Measurements from ENCODE around the gene PARD3B.

DNA sequence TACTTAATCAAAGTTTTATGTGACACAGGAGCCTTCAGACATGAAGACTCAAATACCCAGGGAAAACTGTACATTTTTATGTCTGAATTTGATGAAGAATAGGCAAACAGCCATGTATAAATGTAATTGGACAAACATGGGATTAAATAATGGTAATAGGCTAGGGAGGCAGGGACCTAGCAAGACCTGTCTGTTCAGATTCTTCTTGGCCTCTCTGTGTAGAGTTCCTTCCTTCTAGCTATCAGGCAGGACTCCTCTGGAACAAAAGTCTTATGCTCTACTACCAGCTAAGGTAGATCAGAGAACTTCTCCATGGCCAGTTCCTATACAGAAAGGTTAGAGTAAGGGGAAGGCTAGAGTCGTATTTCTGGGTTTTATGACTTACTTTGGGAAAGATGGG, 9.5 kb upstream of the PARD3B start:
- TF ChIP-seq TCF12 (IDR thresholded peaks at IDR 0.05; ENCODE audit: low read depth, low read length), result no peak
- no peak for TF ChIP-seq GABPA (IDR thresholded peaks at IDR 0.05; ENCODE audit: borderline replicate concordance, insufficient read depth, low read length)
- TF ChIP-seq, protein P1, sequence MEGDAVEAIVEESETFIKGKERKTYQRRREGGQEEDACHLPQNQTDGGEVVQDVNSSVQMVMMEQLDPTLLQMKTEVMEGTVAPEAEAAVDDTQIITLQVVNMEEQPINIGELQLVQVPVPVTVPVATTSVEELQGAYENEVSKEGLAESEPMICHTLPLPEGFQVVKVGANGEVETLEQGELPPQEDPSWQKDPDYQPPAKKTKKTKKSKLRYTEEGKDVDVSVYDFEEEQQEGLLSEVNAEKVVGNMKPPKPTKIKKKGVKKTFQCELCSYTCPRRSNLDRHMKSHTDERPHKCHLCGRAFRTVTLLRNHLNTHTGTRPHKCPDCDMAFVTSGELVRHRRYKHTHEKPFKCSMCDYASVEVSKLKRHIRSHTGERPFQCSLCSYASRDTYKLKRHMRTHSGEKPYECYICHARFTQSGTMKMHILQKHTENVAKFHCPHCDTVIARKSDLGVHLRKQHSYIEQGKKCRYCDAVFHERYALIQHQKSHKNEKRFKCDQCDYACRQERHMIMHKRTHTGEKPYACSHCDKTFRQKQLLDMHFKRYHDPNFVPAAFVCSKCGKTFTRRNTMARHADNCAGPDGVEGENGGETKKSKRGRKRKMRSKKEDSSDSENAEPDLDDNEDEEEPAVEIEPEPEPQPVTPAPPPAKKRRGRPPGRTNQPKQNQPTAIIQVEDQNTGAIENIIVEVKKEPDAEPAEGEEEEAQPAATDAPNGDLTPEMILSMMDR (IDR thresholded peaks at IDR 0.05; ENCODE audit: control extremely low read depth in 1 of 3, insufficient read depth in 1 of 3, low read depth in 1 of 3, low read length in 3 of 3), result no peak
- TF ChIP-seq, protein P2, sequence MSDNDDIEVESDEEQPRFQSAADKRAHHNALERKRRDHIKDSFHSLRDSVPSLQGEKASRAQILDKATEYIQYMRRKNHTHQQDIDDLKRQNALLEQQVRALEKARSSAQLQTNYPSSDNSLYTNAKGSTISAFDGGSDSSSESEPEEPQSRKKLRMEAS (IDR thresholded peaks at IDR 0.05), result no peak
- TF ChIP-seq POLR2AphosphoS5 (IDR thresholded peaks at IDR 0.05; ENCODE audit: low read depth, low read length), result no peak
- no peak for TF ChIP-seq POLR2A (IDR thresholded peaks at IDR 0.05; ENCODE audit: control extremely low read depth in 1 of 2, low read depth in 2 of 2, low read length in 2 of 2)
- TF ChIP-seq BRCA1 (IDR thresholded peaks at IDR 0.05; ENCODE audit: low read depth, low read length), result no peak
- TF ChIP-seq EZH2 (IDR thresholded peaks at IDR 0.05; ENCODE audit: low read depth, low read length, severe bottlenecking), result no peak
- TF ChIP-seq, protein P3, sequence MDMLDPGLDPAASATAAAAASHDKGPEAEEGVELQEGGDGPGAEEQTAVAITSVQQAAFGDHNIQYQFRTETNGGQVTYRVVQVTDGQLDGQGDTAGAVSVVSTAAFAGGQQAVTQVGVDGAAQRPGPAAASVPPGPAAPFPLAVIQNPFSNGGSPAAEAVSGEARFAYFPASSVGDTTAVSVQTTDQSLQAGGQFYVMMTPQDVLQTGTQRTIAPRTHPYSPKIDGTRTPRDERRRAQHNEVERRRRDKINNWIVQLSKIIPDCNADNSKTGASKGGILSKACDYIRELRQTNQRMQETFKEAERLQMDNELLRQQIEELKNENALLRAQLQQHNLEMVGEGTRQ (IDR thresholded peaks at IDR 0.05; ENCODE audit: low read length), result no peak
- TF ChIP-seq RAD21 (IDR thresholded peaks at IDR 0.05 in 1 of 2, conservative IDR thresholded peaks at IDR 0.05 in 1 of 2; ENCODE audit: low read depth in 2 of 2, low read length in 2 of 2), result no peak

All from H1 (cell line).